ENCODE results near the gene CBLL1. TPM values are rescaled to one million over a fixed set of nuclear protein-coding genes. Genes with fewer than 3 reads are reported as not detected.

Gene CBLL1
- polyA plus RNA-seq, 1 of the 3 experiments (the other 2 are of a cell fraction), result 28.8 TPM

DNA sequence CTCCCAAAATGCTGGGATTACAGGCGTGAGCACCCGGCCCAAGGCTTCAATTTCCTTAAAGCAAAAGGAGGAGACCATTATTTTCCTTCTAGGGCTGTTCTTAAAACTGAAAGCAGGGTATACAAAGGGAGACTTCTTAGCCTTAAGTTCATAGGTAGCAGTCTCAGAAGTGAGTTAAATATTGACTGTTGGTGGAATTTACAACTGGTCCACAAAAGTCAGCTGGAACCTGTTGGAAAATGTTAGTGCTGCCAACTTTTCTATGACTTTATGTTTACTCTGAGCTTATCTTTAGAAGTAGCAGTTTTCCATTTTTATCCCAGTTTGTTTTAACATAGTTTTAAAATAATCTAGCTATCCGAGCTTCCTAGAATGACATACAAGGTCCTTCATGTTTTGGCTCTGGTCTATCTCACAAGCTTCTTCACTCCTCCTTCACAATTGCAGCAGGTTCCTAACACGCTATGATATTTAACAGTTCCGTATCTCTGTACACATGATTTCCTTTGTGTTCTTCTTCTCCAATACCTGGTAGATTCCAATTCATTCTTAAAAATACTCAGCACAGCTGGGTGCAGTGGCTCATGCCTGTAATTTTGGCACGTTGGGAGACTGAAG lies 55.8 kb downstream of the CBLL1 start (continued):
- TF ChIP-seq JUND (IDR thresholded peaks at IDR 0.05), result no peak
- no peak for TF ChIP-seq NRF1 (IDR thresholded peaks at IDR 0.05; ENCODE audit: low read depth, low read length)
- TF ChIP-seq, protein P1, sequence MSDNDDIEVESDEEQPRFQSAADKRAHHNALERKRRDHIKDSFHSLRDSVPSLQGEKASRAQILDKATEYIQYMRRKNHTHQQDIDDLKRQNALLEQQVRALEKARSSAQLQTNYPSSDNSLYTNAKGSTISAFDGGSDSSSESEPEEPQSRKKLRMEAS (IDR thresholded peaks at IDR 0.05; ENCODE audit: low read depth), result no peak

DNA sequence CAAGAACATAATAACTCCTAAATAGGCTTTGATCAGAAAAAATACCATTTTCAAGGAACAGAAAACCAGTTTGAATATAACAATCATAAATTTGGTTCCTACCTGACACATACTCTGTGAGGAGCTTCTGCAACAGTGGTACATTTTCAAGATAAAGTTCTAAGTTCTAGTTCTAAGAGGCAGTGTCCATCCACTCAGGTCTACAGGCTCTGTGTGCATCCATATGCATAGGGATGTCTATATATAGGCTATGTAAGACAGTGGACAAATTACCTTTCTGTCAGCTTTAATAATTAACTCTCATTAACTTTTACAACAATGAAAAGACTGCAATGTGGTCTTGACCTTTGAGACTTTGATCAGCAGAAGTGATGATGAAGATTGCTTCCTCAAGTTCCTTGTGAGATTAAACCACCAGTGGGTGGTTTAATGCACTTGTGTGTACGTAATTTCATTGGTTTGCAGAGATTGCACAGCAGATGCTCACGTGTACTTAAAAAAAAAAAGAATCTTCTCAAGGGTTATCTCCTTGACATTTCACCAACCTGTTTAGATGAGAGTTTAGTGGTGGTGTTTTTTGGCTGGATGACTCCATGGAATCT lies 59.2 kb downstream of the CBLL1 start, which contains the start of gene SLC26A3:
Gene SLC26A3, minus strand, starts transcription at position 215 of the 602 bp plus-strand sequence. CDS start 8,714 bp downstream, outside the sequence.
- Histone ChIP-seq H3F3A (replicated peaks; ENCODE audit: insufficient read depth) (no peaks in the 10 kb centered on the region), H3K4me3 (ENCODE audit: low read depth in 2 of 2, low read length in 1 of 2) (no peak within 1 kb of the TSS), H4K20me1 (ENCODE audit: insufficient read depth) (no peaks in the 10 kb centered on the region), H3K9ac (no peak within 1 kb of the TSS), H2AFZ (ENCODE audit: low read depth) (no peak within 1 kb of the TSS), H3K4me2 (no peak within 1 kb of the TSS), H3K27ac (ENCODE audit: low read depth in 2 of 2, low read length in 1 of 2) (no peak within 1 kb of the TSS), H3K79me2 (ENCODE audit: insufficient read depth) (no peaks in the 10 kb centered on the region), H3K27me3 (ENCODE audit: insufficient read depth) (peaks cover 15% of the 10 kb centered on the region), H3K36me3 (replicated peaks in 1 of 2; ENCODE audit: control insufficient read depth in 1 of 2, insufficient read depth in 2 of 2, low read length in 1 of 2) (no peaks in the 10 kb centered on the region), H3K9me3 (no peaks in the 10 kb centered on the region), H3K4me1 (ENCODE audit: control insufficient read depth in 1 of 2, insufficient read depth in 2 of 2, low read depth in 1 of 2, low read length in 1 of 2) (no peaks in the 10 kb centered on the region), H3K9me2 (no peaks in the 10 kb centered on the region)
- TF ChIP-seq CHD2 (IDR thresholded peaks at IDR 0.05; ENCODE audit: low read length, partially characterized antibody), result no peak
- TF ChIP-seq FOSL2 (IDR thresholded peaks at IDR 0.05; ENCODE audit: borderline replicate concordance, low read depth), result no peak
- TF ChIP-seq MXI1 (IDR thresholded peaks at IDR 0.05; ENCODE audit: low read depth, low read length), result no peak
- no peak for TF ChIP-seq SIN3A (IDR thresholded peaks at IDR 0.05; ENCODE audit: borderline replicate concordance, low read depth, low read length)
- TF ChIP-seq, protein P2, sequence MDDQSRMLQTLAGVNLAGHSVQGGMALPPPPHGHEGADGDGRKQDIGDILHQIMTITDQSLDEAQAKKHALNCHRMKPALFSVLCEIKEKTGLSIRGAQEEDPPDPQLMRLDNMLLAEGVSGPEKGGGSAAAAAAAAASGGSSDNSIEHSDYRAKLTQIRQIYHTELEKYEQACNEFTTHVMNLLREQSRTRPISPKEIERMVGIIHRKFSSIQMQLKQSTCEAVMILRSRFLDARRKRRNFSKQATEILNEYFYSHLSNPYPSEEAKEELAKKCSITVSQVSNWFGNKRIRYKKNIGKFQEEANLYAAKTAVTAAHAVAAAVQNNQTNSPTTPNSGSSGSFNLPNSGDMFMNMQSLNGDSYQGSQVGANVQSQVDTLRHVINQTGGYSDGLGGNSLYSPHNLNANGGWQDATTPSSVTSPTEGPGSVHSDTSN (IDR thresholded peaks at IDR 0.05), result no peak
- TF ChIP-seq RAD21 (IDR thresholded peaks at IDR 0.05; ENCODE audit: low read length), result no peak
- TF ChIP-seq NRF1 (IDR thresholded peaks at IDR 0.05; ENCODE audit: low read depth, low read length), result no peak
- TF ChIP-seq RCOR1 (IDR thresholded peaks at IDR 0.05; ENCODE audit: low read length), result no peak
- no peak for TF ChIP-seq TCF12 (IDR thresholded peaks at IDR 0.05)
- TF ChIP-seq, protein P3, sequence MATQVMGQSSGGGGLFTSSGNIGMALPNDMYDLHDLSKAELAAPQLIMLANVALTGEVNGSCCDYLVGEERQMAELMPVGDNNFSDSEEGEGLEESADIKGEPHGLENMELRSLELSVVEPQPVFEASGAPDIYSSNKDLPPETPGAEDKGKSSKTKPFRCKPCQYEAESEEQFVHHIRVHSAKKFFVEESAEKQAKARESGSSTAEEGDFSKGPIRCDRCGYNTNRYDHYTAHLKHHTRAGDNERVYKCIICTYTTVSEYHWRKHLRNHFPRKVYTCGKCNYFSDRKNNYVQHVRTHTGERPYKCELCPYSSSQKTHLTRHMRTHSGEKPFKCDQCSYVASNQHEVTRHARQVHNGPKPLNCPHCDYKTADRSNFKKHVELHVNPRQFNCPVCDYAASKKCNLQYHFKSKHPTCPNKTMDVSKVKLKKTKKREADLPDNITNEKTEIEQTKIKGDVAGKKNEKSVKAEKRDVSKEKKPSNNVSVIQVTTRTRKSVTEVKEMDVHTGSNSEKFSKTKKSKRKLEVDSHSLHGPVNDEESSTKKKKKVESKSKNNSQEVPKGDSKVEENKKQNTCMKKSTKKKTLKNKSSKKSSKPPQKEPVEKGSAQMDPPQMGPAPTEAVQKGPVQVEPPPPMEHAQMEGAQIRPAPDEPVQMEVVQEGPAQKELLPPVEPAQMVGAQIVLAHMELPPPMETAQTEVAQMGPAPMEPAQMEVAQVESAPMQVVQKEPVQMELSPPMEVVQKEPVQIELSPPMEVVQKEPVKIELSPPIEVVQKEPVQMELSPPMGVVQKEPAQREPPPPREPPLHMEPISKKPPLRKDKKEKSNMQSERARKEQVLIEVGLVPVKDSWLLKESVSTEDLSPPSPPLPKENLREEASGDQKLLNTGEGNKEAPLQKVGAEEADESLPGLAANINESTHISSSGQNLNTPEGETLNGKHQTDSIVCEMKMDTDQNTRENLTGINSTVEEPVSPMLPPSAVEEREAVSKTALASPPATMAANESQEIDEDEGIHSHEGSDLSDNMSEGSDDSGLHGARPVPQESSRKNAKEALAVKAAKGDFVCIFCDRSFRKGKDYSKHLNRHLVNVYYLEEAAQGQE (IDR thresholded peaks at IDR 0.05; ENCODE audit: low read depth, low read length), result no peak
- TF ChIP-seq, protein P4, sequence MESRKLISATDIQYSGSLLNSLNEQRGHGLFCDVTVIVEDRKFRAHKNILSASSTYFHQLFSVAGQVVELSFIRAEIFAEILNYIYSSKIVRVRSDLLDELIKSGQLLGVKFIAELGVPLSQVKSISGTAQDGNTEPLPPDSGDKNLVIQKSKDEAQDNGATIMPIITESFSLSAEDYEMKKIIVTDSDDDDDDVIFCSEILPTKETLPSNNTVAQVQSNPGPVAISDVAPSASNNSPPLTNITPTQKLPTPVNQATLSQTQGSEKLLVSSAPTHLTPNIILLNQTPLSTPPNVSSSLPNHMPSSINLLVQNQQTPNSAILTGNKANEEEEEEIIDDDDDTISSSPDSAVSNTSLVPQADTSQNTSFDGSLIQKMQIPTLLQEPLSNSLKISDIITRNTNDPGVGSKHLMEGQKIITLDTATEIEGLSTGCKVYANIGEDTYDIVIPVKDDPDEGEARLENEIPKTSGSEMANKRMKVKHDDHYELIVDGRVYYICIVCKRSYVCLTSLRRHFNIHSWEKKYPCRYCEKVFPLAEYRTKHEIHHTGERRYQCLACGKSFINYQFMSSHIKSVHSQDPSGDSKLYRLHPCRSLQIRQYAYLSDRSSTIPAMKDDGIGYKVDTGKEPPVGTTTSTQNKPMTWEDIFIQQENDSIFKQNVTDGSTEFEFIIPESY (IDR thresholded peaks at IDR 0.05; ENCODE audit: borderline replicate concordance, low read depth), result no peak
- ChIA-PET CTCF (interaction anchor here (1.2 kb wide), 1 partner anchor 9 kb away, joined by 3 read pairs; no protein-coding TSS in a partner anchor), POLR2A (no interaction called here)
- 14% methylated on average over 2 of the region's 2 CpGs for WGBS (ENCODE audit: low lambda C conversion rate)
- DNase-seq, result no peak

All from SK-N-SH (cell line).